SU-DHL-6 (cell line): ENCODE results near the gene LYZL6.

Source experiments
- CTCF ChIP-seq: fragments of 200-600 bp; sonication (generic); IDR thresholded peaks from one replicate; pipeline ENCODE4 v1.5.1; 2017; ENCODE audit warnings: antibody characterized with exemption, mild to moderate bottlenecking, low read length, moderate library complexity; ENCODE audit not compliant: insufficient read depth, poor library complexity, severe bottlenecking
- EZH2phosphoT487 ChIP-seq: fragments of 200-600 bp; sonication (generic), shearing (Covaris generic); conservative IDR thresholded peaks from 2 replicates; pipeline ENCODE4 v1.6.1; 2018; ENCODE audit warnings: mild to moderate bottlenecking, antibody characterized with exemption, low read length, moderate library complexity, mixed read lengths

- TF ChIP-seq CTCF (no peak), EZH2phosphoT487 (no peak)
These were observed 44.7 kb upstream of the LYZL6 start for GRCh38 chr17:35988164-35988563.
